Loucy (cell line): ENCODE data around the gene FAM168A.
A peak's percentile ranks its signal among the peaks of the same experiment; 100 is the strongest.

Experiments
- H2AFZ ChIP-seq: fragments of 200-600 bp; sonication (generic); 2 replicates; pipeline ENCODE4 v1.6.0; 2016; ENCODE audit warnings: antibody characterized with exemption, mild to moderate bottlenecking, low read length, moderate library complexity
- H3F3A ChIP-seq: fragments of 200-600 bp; 2 replicates; pipeline ENCODE4 v1.6.0; 2016; ENCODE audit warnings: antibody characterized with exemption, low read depth, mild to moderate bottlenecking
- H3K27me3 ChIP-seq: fragments of 200-600 bp; sonication (generic); 2 replicates; pipeline ENCODE4 v1.6.1; 2014; ENCODE audit warnings: low read length, mild to moderate bottlenecking; ENCODE audit not compliant: insufficient read depth, poor library complexity, severe bottlenecking
- H3K36me3 ChIP-seq: fragments of 200-600 bp; sonication (generic); 2 replicates; pipeline ENCODE4 v1.6.1; 2016; ENCODE audit warnings: low read length; ENCODE audit not compliant: insufficient read depth
- H3K4me1 ChIP-seq: fragments of 200-600 bp; sonication (generic); 2 replicates; pipeline ENCODE4 v1.5.1; 2014; ENCODE audit warnings: low read length, mild to moderate bottlenecking; ENCODE audit not compliant: insufficient read depth, poor library complexity, severe bottlenecking
- H3K4me2 ChIP-seq: fragments of 200-600 bp; sonication (generic); 2 replicates; pipeline ENCODE4 v1.6.0; 2014; ENCODE audit warnings: antibody characterized with exemption, low read length, low read depth, mild to moderate bottlenecking; ENCODE audit not compliant: poor library complexity, severe bottlenecking
- H3K4me3 ChIP-seq: fragments of 200-600 bp; sonication (generic); 2 replicates; pipeline ENCODE4 v1.5.1; 2014; ENCODE audit warnings: low read length, mild to moderate bottlenecking, mixed read lengths; ENCODE audit not compliant: poor library complexity, severe bottlenecking
- H3K79me2 ChIP-seq: fragments of 200-600 bp; sonication (generic); 2 replicates; pipeline ENCODE4 v1.6.1; 2014; ENCODE audit warnings: low read length; ENCODE audit not compliant: insufficient read depth
- H3K9ac ChIP-seq: fragments of 200-600 bp; sonication (generic); 2 replicates; pipeline ENCODE4 v1.6.0; 2014; ENCODE audit warnings: mild to moderate bottlenecking, low read depth, low read length, moderate library complexity; ENCODE audit not compliant: poor library complexity, severe bottlenecking
- H3K9me2 ChIP-seq: fragments of 200-600 bp; sonication (generic); replicated peaks from 2 replicates; pipeline ENCODE4 v1.6.1; 2016; ENCODE audit warnings: low read depth, low read length, mixed read lengths
- H3K9me3 ChIP-seq: fragments of 200-600 bp; sonication (generic); 2 replicates; pipeline ENCODE4 v1.6.1; 2014; ENCODE audit warnings: mild to moderate bottlenecking, antibody characterized with exemption, low read length, low read depth; ENCODE audit not compliant: insufficient read depth
- H4K20me1 ChIP-seq: fragments of 200-600 bp; sonication (generic); 2 replicates; pipeline ENCODE4 v1.6.0; 2014; ENCODE audit warnings: antibody characterized with exemption, low read length, mild to moderate bottlenecking; ENCODE audit not compliant: insufficient read depth, poor library complexity, severe bottlenecking
- EZH2phosphoT487 ChIP-seq: fragments of 200-600 bp; IDR thresholded peaks from 2 replicates; pipeline ENCODE4 v1.6.1; 2018; ENCODE audit warnings: antibody characterized with exemption, mild to moderate bottlenecking, moderate library complexity, borderline replicate concordance
- TF ChIP-seq, protein P1 (sequence below): fragments of 200-600 bp; sonication (generic); conservative IDR thresholded peaks from 2 replicates; pipeline ENCODE4 v1.5.1; 2014; ENCODE audit warnings: mild to moderate bottlenecking, antibody characterized with exemption, low read length

FAM168A gene

DNA sequence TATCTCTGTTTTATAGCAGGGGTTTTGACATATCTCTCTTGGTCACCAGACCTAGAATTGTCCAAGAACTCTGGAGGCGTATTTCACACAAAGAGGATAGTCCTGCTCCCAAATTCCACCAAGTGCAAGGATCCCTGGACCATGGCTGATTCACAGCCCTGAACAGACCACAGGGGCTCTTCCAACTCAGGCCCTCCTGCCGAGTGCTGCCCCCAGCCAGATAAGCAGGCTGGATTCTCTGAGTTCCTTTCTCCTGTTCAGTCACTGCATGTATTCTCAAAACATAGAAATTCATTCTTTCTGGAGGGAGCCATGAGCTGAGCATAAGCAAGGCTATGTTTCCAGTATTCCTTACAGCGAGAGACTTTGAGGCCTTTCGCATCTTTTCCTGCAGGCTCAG is 35.1 kb upstream of the FAM168A start:
- Histone ChIP-seq H3K9me2 (no peaks in the 10 kb centered on the region), H3K4me3 (no peak overlapping the region), H3K27me3 (no peaks in the 10 kb centered on the region), H4K20me1 (no peaks in the 10 kb centered on the region), H2AFZ (peak overlapping the region; percentile 88), H3K4me1 (peaks cover 7% of the 10 kb centered on the region), H3K9ac (no peak overlapping the region), H3K9me3 (no peaks in the 10 kb centered on the region), H3K79me2 (no peaks in the 10 kb centered on the region), H3F3A (no peaks in the 10 kb centered on the region), H3K36me3 (no peaks in the 10 kb centered on the region), H3K4me2 (no peak overlapping the region)
- TF ChIP-seq, protein P1, sequence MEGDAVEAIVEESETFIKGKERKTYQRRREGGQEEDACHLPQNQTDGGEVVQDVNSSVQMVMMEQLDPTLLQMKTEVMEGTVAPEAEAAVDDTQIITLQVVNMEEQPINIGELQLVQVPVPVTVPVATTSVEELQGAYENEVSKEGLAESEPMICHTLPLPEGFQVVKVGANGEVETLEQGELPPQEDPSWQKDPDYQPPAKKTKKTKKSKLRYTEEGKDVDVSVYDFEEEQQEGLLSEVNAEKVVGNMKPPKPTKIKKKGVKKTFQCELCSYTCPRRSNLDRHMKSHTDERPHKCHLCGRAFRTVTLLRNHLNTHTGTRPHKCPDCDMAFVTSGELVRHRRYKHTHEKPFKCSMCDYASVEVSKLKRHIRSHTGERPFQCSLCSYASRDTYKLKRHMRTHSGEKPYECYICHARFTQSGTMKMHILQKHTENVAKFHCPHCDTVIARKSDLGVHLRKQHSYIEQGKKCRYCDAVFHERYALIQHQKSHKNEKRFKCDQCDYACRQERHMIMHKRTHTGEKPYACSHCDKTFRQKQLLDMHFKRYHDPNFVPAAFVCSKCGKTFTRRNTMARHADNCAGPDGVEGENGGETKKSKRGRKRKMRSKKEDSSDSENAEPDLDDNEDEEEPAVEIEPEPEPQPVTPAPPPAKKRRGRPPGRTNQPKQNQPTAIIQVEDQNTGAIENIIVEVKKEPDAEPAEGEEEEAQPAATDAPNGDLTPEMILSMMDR = no peak
- no peak for TF ChIP-seq EZH2phosphoT487

- no peaks in the 10 kb centered on the region for H3F3A ChIP-seq
- H3K4me2 ChIP-seq = no peak overlapping the region
- H4K20me1 ChIP-seq = no peaks in the 10 kb centered on the region
- peaks cover 7% of the 10 kb centered on the region for H3K4me1 ChIP-seq
- H3K79me2 ChIP-seq = no peaks in the 10 kb centered on the region
- H3K4me3 ChIP-seq = no peak overlapping the region
- H3K9me2 ChIP-seq = no peaks in the 10 kb centered on the region
- TF ChIP-seq, protein P1 = no peak
- TF ChIP-seq EZH2phosphoT487 = no peak
- H3K27me3 ChIP-seq = no peaks in the 10 kb centered on the region
- no peaks in the 10 kb centered on the region for H3K36me3 ChIP-seq
- no peak overlapping the region for H2AFZ ChIP-seq
- H3K9ac ChIP-seq = no peak overlapping the region
- no peaks in the 10 kb centered on the region for H3K9me3 ChIP-seq
Observed at GRCh38 chr11:73629907-73630306, 32.0 kb upstream of the FAM168A start.

GRCh38 chr11:73625696-73626318 is 27.9 kb upstream of the FAM168A start:
- Histone ChIP-seq H3K9ac (no peak overlapping the region), H3K4me2 (no peak overlapping the region)

More at GRCh38 chr11:73625696-73626318, 27.9 kb upstream of the FAM168A start:
- TF ChIP-seq, protein P1 = peak; percentile 91
- no peak for TF ChIP-seq EZH2phosphoT487
- Histone ChIP-seq H4K20me1 (no peaks in the 10 kb centered on the region), H2AFZ (peak overlapping the region; percentile 36), H3K4me3 (no peak overlapping the region), H3F3A (no peaks in the 10 kb centered on the region), H3K9me2 (no peaks in the 10 kb centered on the region), H3K4me1 (no peaks in the 10 kb centered on the region), H3K36me3 (no peaks in the 10 kb centered on the region), H3K9me3 (no peaks in the 10 kb centered on the region), H3K27me3 (no peaks in the 10 kb centered on the region), H3K79me2 (no peaks in the 10 kb centered on the region)
